GM19372 (cell line): Measurements from ENCODE around the gene GALE.

ENCODE experiments used
- ATAC-seq: cut with Tn5 transposase; IDR thresholded peaks from one replicate; pipeline ENCODE4 v1.9.1; 2021; ENCODE audit warnings: mild to moderate bottlenecking, low read depth, moderate library complexity; ENCODE audit not compliant: unreplicated experiment

The GALE gene

DNA sequence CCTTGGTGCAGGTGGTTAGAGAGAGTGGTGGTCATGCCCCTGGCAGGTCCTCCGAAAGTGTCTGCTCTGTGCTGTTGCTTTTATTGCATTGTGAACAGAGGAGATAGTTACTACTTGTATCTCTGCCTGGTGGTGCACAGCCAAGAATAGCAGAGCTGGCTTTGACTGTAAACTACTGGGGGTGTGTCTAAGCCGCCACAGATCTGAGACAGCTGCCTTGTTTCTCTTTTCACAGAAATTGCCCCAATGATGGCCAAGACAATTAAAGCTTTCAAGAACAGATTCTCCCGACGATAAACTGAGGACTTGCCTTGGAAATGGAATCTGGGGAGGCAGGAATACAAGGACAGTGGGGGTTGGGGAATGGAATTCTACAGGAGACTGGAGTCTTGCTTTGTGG lies 41.3 kb downstream of the GALE start:
- no peak for ATAC-seq

DNA sequence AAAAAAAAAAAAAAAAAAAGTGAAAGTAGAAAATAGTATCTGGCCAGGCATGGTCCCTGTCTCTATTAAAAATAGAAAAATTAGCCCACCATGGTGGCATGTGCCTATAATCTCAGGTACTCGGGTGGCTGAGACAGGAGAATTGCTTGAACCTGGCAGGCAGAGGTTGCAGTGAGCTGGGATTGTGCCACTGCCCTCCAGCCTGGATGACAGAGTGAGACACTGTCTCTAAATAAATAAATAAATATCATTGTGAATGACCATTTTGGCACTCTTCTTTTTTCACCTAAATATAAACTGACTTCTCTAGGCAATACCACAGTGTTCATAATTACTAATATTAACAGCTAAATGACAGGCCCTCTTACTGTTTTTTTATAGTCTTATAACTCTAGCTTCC lies 42.7 kb downstream of the GALE start:
- no peak for ATAC-seq

DNA sequence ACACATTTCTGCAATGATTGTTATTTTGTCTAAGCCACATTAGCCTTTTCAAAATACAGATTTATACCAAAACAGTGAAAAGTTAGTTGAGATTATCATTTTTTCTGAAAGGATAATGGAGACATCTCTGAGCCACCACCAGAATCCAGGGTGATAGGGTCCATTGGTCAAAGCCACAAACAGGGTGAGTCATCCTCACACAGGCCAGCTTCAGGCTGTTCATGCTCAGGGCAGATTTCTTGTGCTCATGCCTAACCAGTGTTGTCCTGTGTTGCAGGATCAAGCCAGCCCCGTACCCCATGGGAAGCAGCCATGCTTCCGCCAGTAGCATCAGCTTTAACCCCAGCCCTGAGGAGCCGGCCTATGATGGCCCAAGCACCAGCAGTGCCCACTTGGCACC lies 43.9 kb downstream of the GALE start:
- ATAC-seq: no peak

DNA sequence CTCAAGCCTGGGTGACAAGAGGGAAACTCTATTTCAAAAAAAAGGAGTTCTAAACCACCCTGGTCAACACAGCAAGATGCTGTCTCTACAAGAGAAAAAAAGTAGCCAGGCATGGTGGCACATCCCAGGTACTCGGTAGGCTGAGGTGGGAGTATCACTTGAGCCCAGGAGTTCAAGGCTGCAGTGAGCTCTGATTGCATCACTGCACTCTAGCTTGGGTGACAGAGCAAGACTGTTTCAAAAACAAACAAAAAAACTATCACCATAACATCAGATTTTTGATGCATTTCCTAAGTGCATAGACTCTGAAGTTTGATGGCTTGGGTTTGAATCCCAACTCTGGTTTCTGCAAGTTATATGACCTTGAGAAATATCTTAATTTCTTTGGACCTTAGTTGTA lies 47.6 kb downstream of the GALE start:
- no peak for ATAC-seq

DNA sequence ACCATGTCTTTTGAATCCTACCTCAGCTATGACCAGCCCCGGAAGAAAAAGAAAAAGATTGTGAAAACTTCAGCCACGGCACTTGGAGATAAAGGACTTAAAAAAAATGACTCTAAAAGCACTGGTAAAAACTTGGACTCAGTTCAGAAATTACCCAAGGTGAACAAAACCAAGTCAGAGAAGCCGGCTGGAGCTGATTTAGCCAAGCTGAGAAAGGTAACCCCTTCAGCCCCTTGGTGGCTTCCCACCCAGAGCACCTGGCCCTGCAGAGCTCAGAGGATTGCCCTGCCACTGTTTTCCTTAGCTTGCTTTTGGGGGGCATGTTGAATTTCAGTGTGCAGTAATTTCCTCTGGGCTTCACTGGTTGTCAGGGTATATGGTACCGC lies 48.7 kb downstream of the GALE start:
- no peak for ATAC-seq

DNA sequence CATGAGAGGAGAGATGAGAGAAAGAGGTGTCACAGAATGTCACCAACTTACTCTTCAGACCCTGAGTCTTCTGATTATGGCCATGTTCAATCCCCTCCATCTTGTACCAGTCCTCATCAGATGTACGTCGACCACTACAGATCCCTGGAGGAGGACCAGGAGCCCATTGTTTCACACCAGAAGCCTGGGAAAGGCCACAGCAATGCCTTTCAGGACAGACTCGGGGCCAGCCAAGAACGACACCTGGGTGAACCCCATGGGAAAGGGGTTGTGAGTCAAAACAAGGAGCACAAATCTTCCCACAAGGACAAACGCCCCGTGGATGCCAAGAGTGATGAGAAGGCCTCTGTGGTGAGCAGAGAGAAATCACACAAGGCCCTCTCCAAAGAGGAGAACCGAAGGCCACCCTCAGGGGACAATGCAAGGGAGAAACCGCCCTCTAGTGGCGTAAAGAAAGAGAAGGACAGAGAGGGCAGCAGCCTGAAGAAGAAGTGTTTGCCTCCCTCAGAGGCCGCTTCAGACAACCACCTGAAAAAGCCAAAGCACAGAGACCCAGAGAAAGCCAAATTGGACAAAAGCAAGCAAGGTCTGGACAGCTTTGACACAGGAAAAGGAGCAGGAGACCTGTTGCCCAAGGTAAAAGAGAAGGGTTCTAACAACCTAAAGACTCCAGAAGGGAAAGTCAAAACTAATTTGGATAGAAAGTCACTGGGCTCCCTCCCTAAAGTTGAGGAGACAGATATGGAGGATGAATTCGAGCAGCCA lies 49.3 kb downstream of the GALE start:
- no peak for ATAC-seq

DNA sequence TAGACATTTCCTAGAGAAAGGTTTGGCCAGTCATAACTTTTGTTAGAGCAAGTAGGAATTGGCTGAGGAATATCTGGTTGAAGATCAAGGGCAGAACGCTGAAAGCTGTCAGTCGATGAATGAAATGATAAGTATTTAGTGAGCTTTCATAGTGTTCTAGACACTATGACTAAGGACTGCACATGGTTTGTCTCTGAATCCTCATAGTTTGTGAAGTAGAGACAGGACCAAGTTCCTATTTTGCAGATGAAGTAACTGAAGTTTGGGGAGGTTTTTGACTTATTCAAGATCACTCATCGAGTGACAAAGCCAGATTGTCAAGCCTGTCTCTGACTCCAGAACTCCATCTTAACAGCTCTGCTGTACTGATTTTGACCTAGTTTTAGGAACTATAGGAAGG lies 52.5 kb downstream of the GALE start:
- ATAC-seq: no peak
